ENCODE data around the gene ZSCAN5C. TPM values are rescaled to one million over a fixed set of nuclear protein-coding genes. Genes with fewer than 3 reads are reported as not detected.

Gene ZSCAN5C
- total and polyA plus RNA-seq, 2 of the 8 experiments (the other 6 are each of a cell fraction or from before 2014, with no cell fraction given): not detected

GRCh38 chr19:56258272-56258671 is 56.2 kb downstream of the ZSCAN5C start:
- no peak overlapping the region for H2AK5ac ChIP-seq (ENCODE audit: low read depth, low read length)
- no peaks in the 10 kb centered on the region for H3K9me3 ChIP-seq (ENCODE audit: insufficient read depth in 2 of 2, low read depth in 1 of 2, low read length in 1 of 2)
- H2BK20ac ChIP-seq (ENCODE audit: low read length): no peak overlapping the region
- H4K5ac ChIP-seq (ENCODE audit: insufficient read length, low read depth, low read length): no peak overlapping the region
- H4K20me1 ChIP-seq (replicated peaks in 1 of 2; ENCODE audit: control insufficient read depth in 1 of 2, insufficient read depth in 2 of 2, low read length in 2 of 2): no peaks in the 10 kb centered on the region
- ChIA-PET CTCF (ENCODE audit: partially characterized antibody) (interaction anchor here (0.7 to 2.9 kb wide), 4 partner anchors 37 to 574 kb away, joined by 3 to 10 read pairs (median 6); no protein-coding TSS in a partner anchor), POLR2A (ENCODE audit: partially characterized antibody) (interaction anchor here (1.1 kb wide), 1 partner anchor 13 kb away, joined by 3 read pairs; no protein-coding TSS in a partner anchor)
- H2AFZ ChIP-seq (ENCODE audit: low read length): no peak overlapping the region
- no peak for FAIRE-seq
- no peak overlapping the region for H4K91ac ChIP-seq (replicated peaks; ENCODE audit: insufficient read length, low read length)
- H3K27ac ChIP-seq (ENCODE audit: low read depth, low read length): no peak overlapping the region
- no peak overlapping the region for H4K8ac ChIP-seq (ENCODE audit: extremely low read depth, insufficient read depth, low read length)
- WGBS, 2 experiments (ENCODE audit: extremely low coverage in 1 of 2, insufficient coverage in 1 of 2, insufficient read length in 1 of 2, insufficient replicate concordance in 2 of 2, low coverage in 1 of 2, low lambda C conversion rate in 2 of 2, missing lambda C conversion rate in 1 of 2): 89% methylated on average over 11 of the region's 12 CpGs; no CpG with 5 or more reads in 1 of the 2 experiments
- no peak overlapping the region for H3K4me3 ChIP-seq (ENCODE audit: extremely low read depth in 1 of 4, insufficient read depth in 2 of 4, low read depth in 3 of 4, low read length in 4 of 4)
- H3K18ac ChIP-seq (ENCODE audit: extremely low read depth, low read length): no peak overlapping the region
- no peak for DNase-seq (ENCODE audit: low read depth in 1 of 2, low spot score in 2 of 2)
- no peak overlapping the region; the same call in 1 of the 2 replicates for H2BK5ac ChIP-seq (ENCODE audit: low read depth, low read length)
- no peaks in the 10 kb centered on the region for H3K79me2 ChIP-seq (ENCODE audit: control insufficient read depth in 1 of 2, insufficient read depth in 2 of 2, low read length in 2 of 2)
- H3K23ac ChIP-seq (ENCODE audit: insufficient read length): no peak overlapping the region
- no peaks in the 10 kb centered on the region for H3K4me1 ChIP-seq (replicated peaks in 1 of 4; ENCODE audit: control insufficient read depth in 3 of 4, insufficient read depth in 4 of 4, low read length in 3 of 4)
- H3K79me1 ChIP-seq (ENCODE audit: low read depth, low read length): no peaks in the 10 kb centered on the region
- no peak overlapping the region for H2BK15ac ChIP-seq (ENCODE audit: low read length)
- no peaks in the 10 kb centered on the region for H3K36me3 ChIP-seq (ENCODE audit: control insufficient read depth in 2 of 4, insufficient read depth in 4 of 4, low read length in 3 of 4)
- no peak overlapping the region for H3K56ac ChIP-seq (replicated peaks; ENCODE audit: insufficient read length, low read depth, low read length)
- H3K9ac ChIP-seq (replicated peaks in 1 of 4; ENCODE audit: extremely low read depth in 1 of 4, low read depth in 3 of 4, low read length in 3 of 4): no peak overlapping the region
- no peak overlapping the region for H3K4me2 ChIP-seq (ENCODE audit: insufficient read depth in 1 of 2, low read depth in 2 of 2, low read length in 2 of 2)
- H3K27me3 ChIP-seq (replicated peaks in 1 of 4; ENCODE audit: control insufficient read depth in 3 of 4, extremely low read depth in 1 of 4, insufficient read depth in 3 of 4, low read length in 3 of 4): no peaks in the 10 kb centered on the region
- H3K14ac ChIP-seq (ENCODE audit: insufficient read length): no peak overlapping the region
- H2BK120ac ChIP-seq (replicated peaks; ENCODE audit: low read depth, low read length): no peak overlapping the region
- H3K4ac ChIP-seq (replicated peaks; ENCODE audit: insufficient read length, low read depth, low read length): no peak overlapping the region
- H3K23me2 ChIP-seq (ENCODE audit: low read depth, low read length): no peaks in the 10 kb centered on the region
- no peak overlapping the region for H2BK12ac ChIP-seq (ENCODE audit: low read depth, low read length)
- TF ChIP-seq SP2 (IDR thresholded peaks at IDR 0.05; ENCODE audit: low read length): no peak
- TF ChIP-seq HDAC2 (IDR thresholded peaks at IDR 0.05; ENCODE audit: borderline replicate concordance in 1 of 2, low read depth in 2 of 2, low read length in 2 of 2): no peak
- TF ChIP-seq TBP (IDR thresholded peaks at IDR 0.05; ENCODE audit: low read depth, low read length): no peak
- no peak for TF ChIP-seq SRF (IDR thresholded peaks at IDR 0.05; ENCODE audit: low read depth, low read length)
- no peak for TF ChIP-seq TAF1 (IDR thresholded peaks at IDR 0.05; ENCODE audit: low read depth, low read length)
- no peak for TF ChIP-seq FOSL1 (IDR thresholded peaks at IDR 0.05; ENCODE audit: insufficient read depth, low read depth, low read length)
- TF ChIP-seq EP300 (IDR thresholded peaks at IDR 0.05; ENCODE audit: borderline replicate concordance in 1 of 2, low read depth in 2 of 2, low read length in 2 of 2): no peak
- TF ChIP-seq KDM1A (IDR thresholded peaks at IDR 0.05; ENCODE audit: borderline replicate concordance, low read length): no peak
- no peak for TF ChIP-seq POLR2AphosphoS5 (IDR thresholded peaks at IDR 0.05; ENCODE audit: low read depth, low read length)
- TF ChIP-seq BCL11A (IDR thresholded peaks at IDR 0.05; ENCODE audit: low read depth in 2 of 2, low read length in 2 of 2): no peak
- no peak for TF ChIP-seq E2F6 (IDR thresholded peaks at IDR 0.05)
- TF ChIP-seq RXRA (IDR thresholded peaks at IDR 0.05; ENCODE audit: insufficient read depth, low read depth, low read length): no peak
- TF ChIP-seq RFX5 (IDR thresholded peaks at IDR 0.05; ENCODE audit: borderline replicate concordance, low read depth, low read length): no peak

Data from H1 (cell line).